Measurements from ENCODE around the gene NEURL1. TPM values are rescaled to one million over a fixed set of nuclear protein-coding genes. Genes with fewer than 3 reads are reported as not detected.

The NEURL1 gene
- polyA plus RNA-seq, 4 donors: 14.6 to 48.6 (median 20.8) TPM

DNA sequence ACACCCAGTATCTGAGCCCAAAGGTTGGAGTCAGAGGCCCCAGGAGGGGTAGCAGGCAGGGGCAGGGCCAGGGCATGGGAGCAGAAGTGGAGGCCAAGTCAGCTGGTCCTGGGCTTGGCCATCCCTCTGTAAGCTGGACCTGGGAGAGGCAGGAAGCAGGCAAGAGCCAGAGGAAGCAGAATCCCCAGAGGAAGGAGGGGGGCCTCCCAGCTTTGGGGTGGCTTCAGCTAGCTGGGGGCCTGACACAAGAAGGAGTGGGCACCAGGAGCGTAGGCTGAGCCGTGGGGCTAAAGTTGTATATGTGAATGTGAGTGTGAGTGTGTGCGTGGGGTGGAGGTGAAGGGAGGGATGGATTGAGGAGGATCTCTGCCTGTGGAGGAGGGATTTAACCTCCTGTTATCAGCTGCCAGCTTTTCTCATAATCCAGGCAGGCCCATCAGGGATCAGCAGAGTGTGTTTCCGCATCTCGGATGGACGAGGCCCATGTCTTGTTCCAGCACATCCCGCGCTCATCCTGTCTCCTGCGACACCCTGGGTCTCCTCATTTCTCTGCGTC, 54.0 kb downstream of the NEURL1 start:
- 77 to 87% (median 81%) methylated on average over 10 of the region's 10 CpGs for WGBS, 3 donors
- Histone ChIP-seq H3K4me3 (ENCODE audit: low read depth in 1 of 3, low read length in 3 of 3) (no peak overlapping the region), H3K9me3 (ENCODE audit: control insufficient read depth in 2 of 2, insufficient read depth in 1 of 2, low read depth in 1 of 2, low read length in 1 of 2) (no peaks in the 10 kb centered on the region), H3K4me1 (ENCODE audit: control insufficient read depth in 3 of 3, insufficient read depth in 2 of 3, low read depth in 1 of 3, low read length in 2 of 3) (peaks cover 0 to 45% (median 5%) of the 10 kb centered on the region in 3 donors), H3K36me3 (ENCODE audit: control insufficient read depth in 3 of 3, insufficient read depth in 2 of 3, low read depth in 1 of 3, low read length in 3 of 3) (no peaks in the 10 kb centered on the region), H3K27ac (ENCODE audit: low read depth in 1 of 3, low read length in 2 of 3) (peak overlapping the region in 1 of 3 donors; percentile 19), H3K27me3 (ENCODE audit: control insufficient read depth in 3 of 3, insufficient read depth in 3 of 3, low read length in 3 of 3) (no peaks in the 10 kb centered on the region)
- FAIRE-seq (no peak), DNase-seq (peak in 1 of 2 donors; percentile 53)

DNA sequence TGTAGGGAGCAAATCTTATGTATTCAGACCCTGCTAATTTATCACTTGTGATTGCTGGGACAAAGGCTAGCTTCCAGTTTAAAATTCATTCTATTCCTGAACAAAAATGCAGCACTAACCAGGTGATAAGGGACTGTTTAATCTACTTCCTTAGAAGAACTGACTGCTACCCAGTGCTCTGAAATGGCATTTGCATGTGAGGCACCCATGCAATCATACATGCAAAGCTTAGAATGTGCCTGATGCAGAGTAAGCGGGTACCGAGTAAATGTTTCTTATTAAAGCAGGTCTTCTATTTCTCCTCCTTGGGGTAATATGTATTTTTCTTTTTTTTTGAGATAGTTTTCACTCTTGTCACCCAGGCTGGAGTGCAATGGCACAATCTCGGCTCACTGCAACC, 54.5 kb downstream of the NEURL1 start:
- WGBS, 3 donors: 88 to 93% (median 92%) methylated on average over 3 of the region's 3 CpGs
- H3K4me3 ChIP-seq (ENCODE audit: low read depth in 1 of 3, low read length in 3 of 3): no peak overlapping the region
- H3K4me1 ChIP-seq (ENCODE audit: control insufficient read depth in 3 of 3, insufficient read depth in 2 of 3, low read depth in 1 of 3, low read length in 2 of 3): peaks cover 0 to 39% (median 5%) of the 10 kb centered on the region in 3 donors
- FAIRE-seq (no peak), DNase-seq (no peak)
- no peaks in the 10 kb centered on the region for H3K27me3 ChIP-seq (ENCODE audit: control insufficient read depth in 3 of 3, insufficient read depth in 3 of 3, low read length in 3 of 3)
- H3K9me3 ChIP-seq (ENCODE audit: control insufficient read depth in 2 of 2, insufficient read depth in 1 of 2, low read depth in 1 of 2, low read length in 1 of 2): no peaks in the 10 kb centered on the region
- no peaks in the 10 kb centered on the region for H3K36me3 ChIP-seq (ENCODE audit: control insufficient read depth in 3 of 3, insufficient read depth in 2 of 3, low read depth in 1 of 3, low read length in 3 of 3)
- no peak overlapping the region for H3K27ac ChIP-seq (ENCODE audit: low read depth in 1 of 3, low read length in 2 of 3)

DNA sequence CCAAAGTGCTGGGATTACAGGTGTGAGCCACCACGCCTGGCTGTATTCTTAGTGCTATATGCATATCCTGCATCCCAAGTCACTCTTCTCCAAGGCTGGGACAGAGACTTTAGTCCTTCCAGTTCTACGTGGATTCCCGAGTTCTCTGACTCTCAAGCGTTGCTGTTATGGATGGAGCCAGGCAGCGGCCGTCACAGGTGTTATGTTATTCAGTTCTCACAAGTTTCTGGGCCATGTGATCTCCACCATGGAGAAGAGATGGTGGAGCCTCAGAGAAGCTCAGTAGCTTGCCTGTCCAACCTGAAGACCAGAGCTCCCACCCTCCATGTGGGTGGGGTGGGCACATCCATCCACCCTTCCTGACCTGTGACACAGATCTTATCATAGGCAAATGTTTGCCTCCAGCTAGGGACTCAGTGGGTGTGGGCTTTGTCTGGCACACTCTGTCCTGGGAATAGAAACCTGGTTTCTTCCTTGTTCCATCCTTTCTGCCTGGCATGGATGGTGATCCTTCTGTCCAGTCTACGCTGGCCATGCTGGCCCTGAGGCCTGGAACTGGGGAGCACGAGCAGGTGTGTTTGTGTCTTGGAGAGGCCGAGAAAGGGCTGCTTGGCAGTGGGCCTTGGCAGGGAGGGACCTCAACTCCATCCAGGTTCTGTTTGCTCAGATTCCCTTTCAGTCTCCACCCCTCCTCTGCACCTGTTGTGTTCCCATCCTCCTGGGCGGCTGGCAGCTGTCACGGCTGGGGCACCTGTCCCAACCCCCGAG, 55.3 kb downstream of the NEURL1 start:
- peaks cover 0 to 32% (median 5%) of the 10 kb centered on the region in 3 donors for H3K4me1 ChIP-seq (ENCODE audit: control insufficient read depth in 3 of 3, insufficient read depth in 2 of 3, low read depth in 1 of 3, low read length in 2 of 3)
- DNase-seq (peak; percentile 55 to 72), FAIRE-seq (no peak)
- no peak overlapping the region for H3K4me3 ChIP-seq (ENCODE audit: low read depth in 1 of 3, low read length in 3 of 3)
- no peaks in the 10 kb centered on the region for H3K36me3 ChIP-seq (ENCODE audit: control insufficient read depth in 3 of 3, insufficient read depth in 2 of 3, low read depth in 1 of 3, low read length in 3 of 3)
- 31 to 79% (median 48%) methylated on average over 12 of the region's 12 CpGs for WGBS, 3 donors
- H3K27me3 ChIP-seq (ENCODE audit: control insufficient read depth in 3 of 3, insufficient read depth in 3 of 3, low read length in 3 of 3): no peaks in the 10 kb centered on the region
- H3K9me3 ChIP-seq (ENCODE audit: control insufficient read depth in 2 of 2, insufficient read depth in 1 of 2, low read depth in 1 of 2, low read length in 1 of 2): no peaks in the 10 kb centered on the region
- peak overlapping the region in 1 of 3 donors; percentile 9 for H3K27ac ChIP-seq (ENCODE audit: low read depth in 1 of 3, low read length in 2 of 3)

DNA sequence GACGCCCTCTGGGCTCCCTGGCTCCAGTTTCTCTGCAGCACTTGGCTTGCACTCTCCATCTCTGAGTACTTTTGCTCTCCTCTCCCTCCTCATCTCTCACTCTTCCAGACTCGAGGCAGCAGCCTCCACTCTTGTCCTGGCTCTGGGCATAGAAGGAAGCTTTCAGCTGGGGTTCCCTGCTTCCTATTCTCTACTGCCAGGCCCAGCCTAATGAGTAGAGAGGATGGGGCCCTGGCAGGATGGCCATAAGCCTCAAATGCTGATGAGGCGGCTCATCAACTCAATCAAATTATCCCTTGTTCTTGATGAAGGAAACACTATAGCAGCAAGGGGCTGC, 55.8 kb downstream of the NEURL1 start:
- FAIRE-seq: no peak
- peak overlapping the region in 2 of 3 donors; percentile 34 to 35 for H3K27ac ChIP-seq (ENCODE audit: low read depth in 1 of 3, low read length in 2 of 3)

DNA sequence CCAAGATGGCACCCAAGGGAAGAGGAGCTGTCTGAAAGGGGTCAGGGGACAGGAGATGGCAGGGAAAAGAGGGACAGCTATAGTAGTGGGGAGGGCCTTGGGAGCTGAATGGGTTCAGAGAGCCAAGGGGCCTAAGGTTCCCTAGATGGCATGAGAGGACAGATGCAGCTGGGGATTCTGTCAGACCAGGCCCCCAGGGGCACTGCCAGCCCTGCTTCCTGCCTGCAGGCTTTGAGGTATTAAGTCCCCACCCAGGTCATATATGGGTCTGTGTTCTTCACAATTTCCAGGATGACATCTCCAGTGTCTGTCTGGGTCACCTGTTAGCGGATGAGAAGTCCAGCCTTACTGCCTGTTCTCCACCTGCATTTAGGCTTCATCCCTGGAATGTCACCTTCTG, 56.7 kb downstream of the NEURL1 start:
- Histone ChIP-seq H3K27ac (ENCODE audit: low read depth in 1 of 3, low read length in 2 of 3) (peak overlapping the region in 1 of 3 donors; percentile 8), H3K4me3 (ENCODE audit: low read depth in 1 of 3, low read length in 3 of 3) (no peak overlapping the region), H3K36me3 (ENCODE audit: control insufficient read depth in 3 of 3, insufficient read depth in 2 of 3, low read depth in 1 of 3, low read length in 3 of 3) (no peaks in the 10 kb centered on the region), H3K9me3 (ENCODE audit: control insufficient read depth in 2 of 2, insufficient read depth in 1 of 2, low read depth in 1 of 2, low read length in 1 of 2) (no peaks in the 10 kb centered on the region), H3K27me3 (ENCODE audit: control insufficient read depth in 3 of 3, insufficient read depth in 3 of 3, low read length in 3 of 3) (no peaks in the 10 kb centered on the region), H3K4me1 (ENCODE audit: control insufficient read depth in 3 of 3, insufficient read depth in 2 of 3, low read depth in 1 of 3, low read length in 2 of 3) (peaks cover 0 to 32% (median 2%) of the 10 kb centered on the region in 3 donors)
- no peak for FAIRE-seq
- WGBS, 3 donors: 82 to 96% (median 93%) methylated on average over 1 of the region's 1 CpG
- no peak for DNase-seq

More for the DNA sequence above, 55.8 kb downstream of the NEURL1 start:
- no peaks in the 10 kb centered on the region for H3K27me3 ChIP-seq (ENCODE audit: control insufficient read depth in 3 of 3, insufficient read depth in 3 of 3, low read length in 3 of 3)
- peaks cover 0 to 32% (median 5%) of the 10 kb centered on the region in 3 donors for H3K4me1 ChIP-seq (ENCODE audit: control insufficient read depth in 3 of 3, insufficient read depth in 2 of 3, low read depth in 1 of 3, low read length in 2 of 3)
- no peaks in the 10 kb centered on the region for H3K9me3 ChIP-seq (ENCODE audit: control insufficient read depth in 2 of 2, insufficient read depth in 1 of 2, low read depth in 1 of 2, low read length in 1 of 2)
- H3K4me3 ChIP-seq (ENCODE audit: low read depth in 1 of 3, low read length in 3 of 3): no peak overlapping the region
- H3K36me3 ChIP-seq (ENCODE audit: control insufficient read depth in 3 of 3, insufficient read depth in 2 of 3, low read depth in 1 of 3, low read length in 3 of 3): no peaks in the 10 kb centered on the region
- WGBS, 3 donors: 46 to 79% (median 49%) methylated on average over 2 to 3 of the region's 3 CpGs
- no peak for DNase-seq

DNA sequence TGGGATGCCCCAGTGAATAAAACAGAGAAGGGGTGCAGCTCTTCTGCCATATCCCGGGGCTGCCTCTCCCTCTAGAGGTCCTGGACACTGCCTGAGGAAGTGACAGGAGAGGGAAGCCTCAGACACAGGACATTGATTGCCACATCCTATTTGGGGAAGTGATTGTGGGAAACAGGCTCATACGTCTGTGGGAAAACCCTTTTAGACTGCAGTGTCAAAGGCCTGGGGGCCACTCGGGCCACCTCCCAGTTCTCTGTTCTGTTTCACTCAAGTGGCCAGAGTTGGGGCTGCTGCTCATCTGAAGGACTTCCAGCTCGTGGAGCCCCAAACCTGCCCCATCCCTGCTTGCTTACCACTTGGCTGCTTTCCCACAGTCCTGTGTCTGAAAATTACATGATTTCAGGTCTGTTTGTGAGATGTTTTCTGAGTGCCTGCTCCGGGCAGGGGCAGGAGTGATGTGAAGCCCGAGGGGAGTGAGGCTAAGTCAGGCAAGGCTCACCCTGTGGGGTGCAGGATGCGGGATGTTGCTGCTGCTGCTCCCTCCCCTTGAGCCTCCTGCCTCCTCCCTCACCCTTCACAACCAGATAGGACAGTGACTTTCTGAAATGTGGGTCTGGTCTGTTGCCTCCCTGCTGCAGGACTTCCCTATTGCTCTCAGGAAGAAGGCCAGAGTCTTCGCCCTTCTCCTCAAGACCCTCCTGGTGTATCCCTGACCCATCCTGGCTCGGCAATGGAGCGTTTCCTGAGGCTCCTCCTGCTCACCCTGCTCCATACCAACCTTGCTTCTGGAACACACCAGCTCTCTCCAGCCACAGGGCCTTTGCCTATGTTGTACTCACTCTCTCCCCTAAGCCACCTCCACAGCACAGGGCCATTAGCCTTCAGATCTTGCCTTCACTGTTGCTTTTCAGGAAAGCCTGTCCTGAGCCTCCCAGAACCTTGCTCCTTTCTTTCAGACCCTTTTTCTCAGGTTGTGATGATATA, 58.4 kb downstream of the NEURL1 start:
- no peak for FAIRE-seq

DNA sequence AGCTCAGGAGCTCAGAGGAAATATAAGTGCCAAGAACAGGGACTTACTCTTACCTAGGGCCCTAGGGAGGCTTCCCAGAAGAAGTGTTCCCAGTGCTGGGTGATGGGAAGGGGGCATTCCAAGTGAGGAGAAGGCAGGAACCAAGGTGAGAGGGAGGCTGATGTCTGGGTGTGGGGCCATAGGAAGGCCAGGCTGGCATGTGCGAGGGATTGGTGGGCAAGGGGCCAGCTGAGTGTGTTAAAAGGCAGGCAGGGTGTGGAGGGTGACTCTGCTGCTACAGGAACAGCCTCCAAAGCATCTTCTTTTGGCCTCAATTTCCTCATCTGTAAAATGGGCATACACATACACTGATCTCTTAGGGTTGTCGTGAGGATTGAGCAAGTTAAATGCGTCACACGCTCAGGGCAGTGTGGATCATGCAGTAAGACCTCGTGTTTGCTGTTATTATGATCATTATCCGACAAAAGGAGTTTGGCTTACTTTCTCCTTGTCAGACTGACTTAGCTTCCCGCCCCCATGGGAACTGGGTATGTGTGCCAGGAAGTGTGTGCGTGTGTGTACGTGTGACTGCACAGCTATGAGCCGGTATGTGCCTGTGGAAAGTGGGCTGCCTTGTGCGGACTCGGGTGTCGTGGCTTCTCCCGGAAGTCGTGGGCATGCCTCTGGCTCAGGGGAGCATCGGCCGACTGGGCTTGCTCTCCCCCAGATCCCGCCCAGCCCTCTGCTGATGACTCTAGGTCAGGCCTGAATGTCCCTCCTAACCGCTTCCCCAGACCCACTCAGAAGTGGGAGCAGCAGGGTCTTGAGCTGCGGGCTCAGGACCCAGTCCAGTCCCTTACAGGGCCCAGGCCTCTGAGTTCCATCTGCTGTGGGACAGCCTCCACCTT, 59.6 kb downstream of the NEURL1 start:
- H3K9me3 ChIP-seq (ENCODE audit: control insufficient read depth in 2 of 2, insufficient read depth in 1 of 2, low read depth in 1 of 2, low read length in 1 of 2): no peaks in the 10 kb centered on the region
- no peak overlapping the region for H3K4me3 ChIP-seq (ENCODE audit: low read depth in 1 of 3, low read length in 3 of 3)
- 89 to 92% (median 90%) methylated on average over 20 of the region's 20 CpGs for WGBS, 3 donors
- FAIRE-seq: no peak
- H3K27ac ChIP-seq (ENCODE audit: low read depth in 1 of 3, low read length in 2 of 3): no peak overlapping the region
- no peak for DNase-seq
- H3K27me3 ChIP-seq (ENCODE audit: control insufficient read depth in 3 of 3, insufficient read depth in 3 of 3, low read length in 3 of 3): no peaks in the 10 kb centered on the region
- H3K4me1 ChIP-seq (ENCODE audit: control insufficient read depth in 3 of 3, insufficient read depth in 2 of 3, low read depth in 1 of 3, low read length in 2 of 3): peaks cover 0 to 17% (median 3%) of the 10 kb centered on the region in 3 donors
- H3K36me3 ChIP-seq (ENCODE audit: control insufficient read depth in 3 of 3, insufficient read depth in 2 of 3, low read depth in 1 of 3, low read length in 3 of 3): peaks cover 0 to 5% (median 0%) of the 10 kb centered on the region in 3 donors

More for the DNA sequence above, 58.4 kb downstream of the NEURL1 start:
- WGBS, 3 donors: 63 to 74% (median 67%) methylated on average over 10 of the region's 10 CpGs
- no peak for DNase-seq
- no peaks in the 10 kb centered on the region for H3K27me3 ChIP-seq (ENCODE audit: control insufficient read depth in 3 of 3, insufficient read depth in 3 of 3, low read length in 3 of 3)
- H3K4me3 ChIP-seq (ENCODE audit: low read depth in 1 of 3, low read length in 3 of 3): no peak overlapping the region
- no peaks in the 10 kb centered on the region for H3K9me3 ChIP-seq (ENCODE audit: control insufficient read depth in 2 of 2, insufficient read depth in 1 of 2, low read depth in 1 of 2, low read length in 1 of 2)
- peak overlapping the region in 1 of 3 donors; percentile 24 for H3K27ac ChIP-seq (ENCODE audit: low read depth in 1 of 3, low read length in 2 of 3)
- H3K36me3 ChIP-seq (ENCODE audit: control insufficient read depth in 3 of 3, insufficient read depth in 2 of 3, low read depth in 1 of 3, low read length in 3 of 3): peaks cover 0 to 5% (median 0%) of the 10 kb centered on the region in 3 donors
- H3K4me1 ChIP-seq (ENCODE audit: control insufficient read depth in 3 of 3, insufficient read depth in 2 of 3, low read depth in 1 of 3, low read length in 2 of 3): peaks cover 0 to 27% (median 3%) of the 10 kb centered on the region in 3 donors

All from small intestine (tissue), 7 donors.